ENCODE data around the gene CD200.

The CD200 gene

GRCh38 chr3:112407888-112408702 is 75.1 kb downstream of the CD200 start:
- DNase-seq (ENCODE audit: low read depth in 2 of 2, low spot score in 1 of 2): no peak

- DNase-seq (ENCODE audit: low read depth in 2 of 2, low spot score in 1 of 2): no peak
Observed at GRCh38 chr3:112409041-112409440, 76.1 kb downstream of the CD200 start.

- DNase-seq (ENCODE audit: low read depth in 2 of 2, low spot score in 1 of 2): no peak
Observed at GRCh38 chr3:112411425-112411824, 78.5 kb downstream of the CD200 start.
